SK-N-SH treated with all-trans-retinoic acid at 6 μM for 48 hours (cell line): ENCODE measurements around the gene P2RY6.

ENCODE experiments used
- ATAC-seq: fragments of 200-7000 bp; cut with Tn5 transposase; 3 replicates; pipeline ENCODE4 v1.9.1; 2020; ENCODE audit warnings: mild to moderate bottlenecking, moderate library complexity
- ARNTL ChIP-seq: fragments of 450-650 bp; formaldehyde crosslinking; IDR thresholded peaks from 2 replicates; pipeline ENCODE4 v1.5.0; 2020; ENCODE audit warnings: low read depth, mild to moderate bottlenecking, moderate library complexity, borderline replicate concordance
- BACH2 ChIP-seq: fragments of 250-450 bp; sonication (Bioruptor Pico); IDR thresholded peaks from 2 replicates; pipeline ENCODE4 v1.9.0; 2021; ENCODE audit warnings: mild to moderate bottlenecking, borderline replicate concordance
- CREB5 ChIP-seq: fragments of 250-450 bp; sonication (Bioruptor Pico); IDR thresholded peaks from 2 replicates; pipeline ENCODE4 v1.5.1; 2020; ENCODE audit warnings: low read depth, mild to moderate bottlenecking, moderate library complexity
- CSDC2 ChIP-seq: fragments of 250-450 bp; sonication (Bioruptor Pico); IDR thresholded peaks from 2 replicates; pipeline ENCODE4 v1.5.0; 2020; ENCODE audit warnings: mild to moderate bottlenecking, moderate library complexity
- CSRNP3 ChIP-seq: fragments of 250-450 bp; sonication (Bioruptor Pico); IDR thresholded peaks from 2 replicates; pipeline ENCODE4 v1.5.1; 2021; ENCODE audit warnings: mild to moderate bottlenecking, moderate library complexity
- GLIS3 ChIP-seq: fragments of 250-450 bp; sonication (Bioruptor Pico); IDR thresholded peaks from 2 replicates; pipeline ENCODE4 v1.5.0; 2020; ENCODE audit warnings: mild to moderate bottlenecking, moderate library complexity
- ISL1 ChIP-seq: fragments of 250-450 bp; sonication (Bioruptor Pico); IDR thresholded peaks from 2 replicates; pipeline ENCODE4 v2.1.2; 2022; ENCODE audit warnings: mild to moderate bottlenecking, moderate library complexity
- OSR1 ChIP-seq: fragments of 250-450 bp; sonication (Bioruptor Pico); IDR thresholded peaks from 2 replicates; pipeline ENCODE4 v1.8.0; 2022; ENCODE audit warnings: moderate library complexity, mild to moderate bottlenecking, inconsistent platforms
- PATZ1 ChIP-seq: fragments of 250-450 bp; sonication (Bioruptor Pico); IDR thresholded peaks from 2 replicates; pipeline ENCODE4 v1.8.0; 2020; ENCODE audit warnings: mild to moderate bottlenecking, moderate library complexity, borderline replicate concordance
- PPARA ChIP-seq: fragments of 250-450 bp; sonication (Bioruptor Pico); IDR thresholded peaks from 2 replicates; pipeline ENCODE4 v1.5.0; 2020; ENCODE audit warnings: mild to moderate bottlenecking, borderline replicate concordance
- RARB ChIP-seq: fragments of 250-450 bp; sonication (Bioruptor Pico); IDR thresholded peaks from 2 replicates; pipeline ENCODE4 v1.8.0; 2021; ENCODE audit warnings: mild to moderate bottlenecking, moderate library complexity
- SNAI2 ChIP-seq: fragments of 250-450 bp; sonication (Bioruptor Pico); IDR thresholded peaks from 2 replicates; pipeline ENCODE4 v1.5.0; 2020; ENCODE audit warnings: mild to moderate bottlenecking, moderate library complexity
- TCF4 ChIP-seq: fragments of 250-450 bp; sonication (Bioruptor Pico); IDR thresholded peaks from 2 replicates; pipeline ENCODE4 v1.8.0; 2021; ENCODE audit warnings: mild to moderate bottlenecking, moderate library complexity, borderline replicate concordance
- TOX ChIP-seq: fragments of 250-450 bp; sonication (Bioruptor Pico); IDR thresholded peaks from 2 replicates; pipeline ENCODE4 v1.8.0; 2021; ENCODE audit warnings: mild to moderate bottlenecking, moderate library complexity, borderline replicate concordance
- TSHZ2 ChIP-seq: fragments of 250-450 bp; sonication (Bioruptor Pico); IDR thresholded peaks from 2 replicates; pipeline ENCODE4 v1.5.0; 2020; ENCODE audit warnings: mild to moderate bottlenecking, moderate library complexity
- ZFP3 ChIP-seq: fragments of 250-450 bp; sonication (Bioruptor Pico); IDR thresholded peaks from 2 replicates; pipeline ENCODE4 v1.5.0; 2020; ENCODE audit warnings: mild to moderate bottlenecking, moderate library complexity
- ZFP30 ChIP-seq: fragments of 450-650 bp; formaldehyde crosslinking; IDR thresholded peaks from 2 replicates; pipeline ENCODE4 v1.5.0; 2022; ENCODE audit warnings: mild to moderate bottlenecking, moderate library complexity
- ZNF70 ChIP-seq: fragments of 450-650 bp; formaldehyde crosslinking; IDR thresholded peaks from 2 replicates; pipeline ENCODE4 v1.5.0; 2020; ENCODE audit warnings: mild to moderate bottlenecking, moderate library complexity
- ZNF8 ChIP-seq: fragments of 450-650 bp; formaldehyde crosslinking; IDR thresholded peaks from 2 replicates; pipeline ENCODE4 v1.5.0; 2020; ENCODE audit warnings: mild to moderate bottlenecking, moderate library complexity

Gene P2RY6

GRCh38 chr11:73299751-73300150 lies 27.6 kb downstream of the P2RY6 start:
- no peak for ATAC-seq
- no peak for TF ChIP-seq ZFP30 (CRISPR knock-in tag)
- TF ChIP-seq CREB5 (CRISPR knock-in tag) = no peak
- no peak for TF ChIP-seq ISL1
- no peak for TF ChIP-seq TSHZ2 (CRISPR knock-in tag)

GRCh38 chr11:73306069-73306841 lies 34.1 kb downstream of the P2RY6 start:
- no peak for TF ChIP-seq ZNF70
- TF ChIP-seq ZFP30 (CRISPR knock-in tag) = no peak
- no peak for TF ChIP-seq ZNF8 (CRISPR knock-in tag)
- TF ChIP-seq CREB5 (CRISPR knock-in tag) = no peak
- no peak for TF ChIP-seq CSDC2 (CRISPR knock-in tag)
- TF ChIP-seq TCF4 (CRISPR knock-in tag) = no peak
- no peak for TF ChIP-seq BACH2 (CRISPR knock-in tag)
- TF ChIP-seq RARB (CRISPR knock-in tag) = no peak
- TF ChIP-seq SNAI2 = no peak
- no peak for TF ChIP-seq OSR1 (CRISPR knock-in tag)
- no peak for TF ChIP-seq TOX (CRISPR knock-in tag)
- TF ChIP-seq, all 23 proteins: peak for 0
- no peak for ATAC-seq

GRCh38 chr11:73306977-73307322 lies 34.8 kb downstream of the P2RY6 start:
- TF ChIP-seq GLIS3 = no peak
- no peak for TF ChIP-seq PATZ1
- no peak for TF ChIP-seq ZFP30 (CRISPR knock-in tag)
- TF ChIP-seq TCF4 (CRISPR knock-in tag) = no peak
- TF ChIP-seq ARNTL (CRISPR knock-in tag) = no peak
- TF ChIP-seq ZFP3 (CRISPR knock-in tag) = no peak
- no peak for TF ChIP-seq SNAI2
- TF ChIP-seq CSRNP3 = no peak
- TF ChIP-seq RARB (CRISPR knock-in tag) = no peak
- TF ChIP-seq PPARA (CRISPR knock-in tag) = no peak
- no peak for TF ChIP-seq CREB5 (CRISPR knock-in tag)
- TF ChIP-seq ZNF70 = no peak
- ATAC-seq = no peak
